ENCODE measurements around the gene SDR42E1. TPM values are rescaled to one million over a fixed set of nuclear protein-coding genes. Genes with fewer than 3 reads are reported as not detected.

The SDR42E1 gene
- total RNA-seq, 1 donor from 2014 or later, result 0.37 TPM

GRCh38 chr16:82042144-82042543, 30.9 kb upstream of the SDR42E1 start:
- no peak overlapping the region for H2AFZ ChIP-seq (replicated peaks)
- no peaks in the 10 kb centered on the region for H3K36me3 Mint-ChIP-seq
- no peaks in the 10 kb centered on the region for H3K27me3 ChIP-seq
- DNase-seq (ENCODE audit: low spot score), result no peak
- H3K27ac ChIP-seq, result no peak overlapping the region
- H3F3A ChIP-seq (ENCODE audit: low read depth), result peaks cover 27% of the 10 kb centered on the region
- H3K4me3 Mint-ChIP-seq, result no peak overlapping the region
- H3K36me3 ChIP-seq, result no peaks in the 10 kb centered on the region
- no peak overlapping the region for H3K27ac Mint-ChIP-seq
- H3K9me3 ChIP-seq (ENCODE audit: low read depth), result no peaks in the 10 kb centered on the region
- H3K4me1 Mint-ChIP-seq, result peaks cover 51% of the 10 kb centered on the region
- no peaks in the 10 kb centered on the region for H4K20me1 ChIP-seq (ENCODE audit: low read depth)
- peaks cover 7% of the 10 kb centered on the region for H3K9me3 Mint-ChIP-seq
- H3K79me2 ChIP-seq (ENCODE audit: low read depth), result no peaks in the 10 kb centered on the region
- no peak overlapping the region for H3K9ac ChIP-seq
- no peaks in the 10 kb centered on the region for H3K27me3 Mint-ChIP-seq (ENCODE audit: insufficient read depth, low read depth)
- no peak overlapping the region for H3K4me3 ChIP-seq
- H3K4me1 ChIP-seq, result peaks cover 29% of the 10 kb centered on the region
- H3K4me2 ChIP-seq, result no peak overlapping the region
- TF ChIP-seq EZH2phosphoT487 (IDR thresholded peaks at IDR 0.05), result no peak

GRCh38 chr16:82041542-82041941, 30.3 kb upstream of the SDR42E1 start:
- Mint-ChIP-seq H3K9me3 (peaks cover 7% of the 10 kb centered on the region), H3K4me1 (peaks cover 51% of the 10 kb centered on the region)

GRCh38 chr16:82040296-82040695, 29.0 kb upstream of the SDR42E1 start:
- Histone ChIP-seq H3K27ac (no peak overlapping the region), H3K9ac (no peak overlapping the region), H3K4me2 (no peak overlapping the region), H3K79me2 (ENCODE audit: low read depth) (no peaks in the 10 kb centered on the region), H3F3A (ENCODE audit: low read depth) (peaks cover 15% of the 10 kb centered on the region), H3K4me3 (no peak overlapping the region), H3K4me1 (peaks cover 11% of the 10 kb centered on the region), H4K20me1 (ENCODE audit: low read depth) (no peaks in the 10 kb centered on the region), H3K36me3 (no peaks in the 10 kb centered on the region), H3K9me3 (ENCODE audit: low read depth) (no peaks in the 10 kb centered on the region), H2AFZ (replicated peaks) (no peak overlapping the region), H3K27me3 (no peaks in the 10 kb centered on the region)
- Mint-ChIP-seq H3K4me1 (peaks cover 46% of the 10 kb centered on the region), H3K27me3 (ENCODE audit: insufficient read depth, low read depth) (no peaks in the 10 kb centered on the region), H3K36me3 (no peaks in the 10 kb centered on the region), H3K9me3 (peaks cover 7% of the 10 kb centered on the region), H3K4me3 (no peak overlapping the region), H3K27ac (no peak overlapping the region)
- no peak for TF ChIP-seq CTCF (IDR thresholded peaks at IDR 0.05)
- TF ChIP-seq EZH2phosphoT487 (IDR thresholded peaks at IDR 0.05), result no peak
- no peak for TF ChIP-seq EZH2 (IDR thresholded peaks at IDR 0.05)
- DNase-seq (ENCODE audit: low spot score), result no peak

More at GRCh38 chr16:82041542-82041941, 30.3 kb upstream of the SDR42E1 start:
- H3K4me1 ChIP-seq, result peaks cover 23% of the 10 kb centered on the region
- no peak overlapping the region for H2AFZ ChIP-seq (replicated peaks)
- H3K27ac Mint-ChIP-seq, result peak overlapping the region; percentile 54
- no peaks in the 10 kb centered on the region for H3K27me3 Mint-ChIP-seq (ENCODE audit: insufficient read depth, low read depth)
- TF ChIP-seq CTCF (IDR thresholded peaks at IDR 0.05), result no peak
- no peak overlapping the region for H3K9ac ChIP-seq
- H3F3A ChIP-seq (ENCODE audit: low read depth), result peaks cover 27% of the 10 kb centered on the region
- H3K4me3 Mint-ChIP-seq, result no peak overlapping the region
- H3K4me2 ChIP-seq, result no peak overlapping the region
- no peaks in the 10 kb centered on the region for H3K79me2 ChIP-seq (ENCODE audit: low read depth)
- H3K27ac ChIP-seq, result no peak overlapping the region
- H3K36me3 Mint-ChIP-seq, result no peaks in the 10 kb centered on the region
- no peak overlapping the region for H3K4me3 ChIP-seq
- H4K20me1 ChIP-seq (ENCODE audit: low read depth), result no peaks in the 10 kb centered on the region
- no peaks in the 10 kb centered on the region for H3K27me3 ChIP-seq
- DNase-seq (ENCODE audit: low spot score), result no peak
- no peaks in the 10 kb centered on the region for H3K9me3 ChIP-seq (ENCODE audit: low read depth)
- H3K36me3 ChIP-seq, result no peaks in the 10 kb centered on the region

GRCh38 chr16:82037666-82038065, 26.4 kb upstream of the SDR42E1 start:
- Histone ChIP-seq H4K20me1 (ENCODE audit: low read depth) (no peaks in the 10 kb centered on the region), H3F3A (ENCODE audit: low read depth) (no peaks in the 10 kb centered on the region), H2AFZ (replicated peaks) (no peak overlapping the region), H3K27me3 (no peaks in the 10 kb centered on the region), H3K4me1 (no peaks in the 10 kb centered on the region), H3K9me3 (ENCODE audit: low read depth) (no peaks in the 10 kb centered on the region), H3K4me3 (no peak overlapping the region), H3K79me2 (ENCODE audit: low read depth) (no peaks in the 10 kb centered on the region), H3K27ac (no peak overlapping the region), H3K36me3 (no peaks in the 10 kb centered on the region), H3K4me2 (no peak overlapping the region), H3K9ac (no peak overlapping the region)
- Mint-ChIP-seq H3K27ac (peak overlapping the region; percentile 31), H3K36me3 (no peaks in the 10 kb centered on the region), H3K27me3 (ENCODE audit: insufficient read depth, low read depth) (no peaks in the 10 kb centered on the region), H3K4me3 (no peak overlapping the region), H3K4me1 (peaks cover 37% of the 10 kb centered on the region), H3K9me3 (peaks cover 7% of the 10 kb centered on the region)
- no peak for DNase-seq (ENCODE audit: low spot score)
- TF ChIP-seq EZH2 (IDR thresholded peaks at IDR 0.05), result no peak
- TF ChIP-seq CTCF (IDR thresholded peaks at IDR 0.05), result no peak
- no peak for TF ChIP-seq EZH2phosphoT487 (IDR thresholded peaks at IDR 0.05)
